Uterus (tissue), 2 donors: Measurements from ENCODE around the gene ZNF608.

Source experiments
- POLR2A ChIP-seq, 2 donors: fragments of 450-650 bp; IDR thresholded peaks; one replicate each; pipeline ENCODE4 v1.6.1; 2016; ENCODE audit warnings: antibody characterized with exemption in 2 of 2, mild to moderate bottlenecking in 1 of 2, moderate library complexity in 1 of 2
- TF ChIP-seq, protein P1 (sequence below), 4 experiments: fragments of 200-600 bp in 2 of 4; fragments of 450-650 bp in 2 of 4; sonication (generic) in 2 of 4; IDR thresholded peaks; one replicate each; pipeline ENCODE4 v1.5.1; 2016 to 2019; ENCODE audit warnings: antibody characterized with exemption in 4 of 4, mild to moderate bottlenecking in 2 of 4, moderate library complexity in 1 of 4

DNA sequence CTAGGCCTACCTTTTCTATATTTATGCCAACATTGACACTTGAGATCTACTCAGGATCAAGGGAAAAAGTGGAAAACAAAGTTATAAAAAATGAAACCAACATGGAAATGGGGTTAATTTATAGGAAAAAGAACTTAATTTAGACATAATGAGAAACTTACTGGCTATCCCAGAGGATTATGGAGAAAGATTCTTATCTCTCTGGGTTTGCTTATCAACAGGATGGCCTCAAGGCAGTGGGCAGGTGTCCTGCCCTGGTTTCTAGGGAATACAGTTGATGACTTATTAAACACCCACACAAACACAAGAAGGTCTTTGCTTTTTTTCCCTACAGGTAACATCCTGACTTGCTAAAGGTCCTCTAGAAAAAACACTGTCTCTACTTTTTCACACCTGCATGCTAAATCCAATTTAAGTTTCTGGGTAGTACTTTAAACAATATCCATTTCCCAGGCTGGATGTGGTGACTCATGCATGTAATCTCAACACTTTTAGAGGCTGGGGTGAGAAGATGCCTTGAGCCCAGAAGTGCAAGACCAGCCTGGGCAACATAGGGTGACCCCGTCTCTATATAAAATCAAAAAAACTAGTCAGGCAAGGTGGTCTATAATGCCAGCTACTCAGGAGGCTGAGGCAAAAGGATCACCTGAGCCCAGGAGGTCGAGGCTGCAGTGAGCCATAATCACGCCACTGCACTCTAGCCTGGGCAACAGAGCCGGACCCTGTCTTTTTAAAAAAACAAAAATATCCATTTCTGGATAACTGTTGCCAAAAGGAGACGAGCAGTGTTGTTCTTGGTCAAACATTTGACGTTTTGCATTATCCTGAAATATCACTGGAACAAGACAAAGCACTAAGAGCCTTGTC is 6.6 kb upstream of the ZNF608 start:
- TF ChIP-seq, protein P1, sequence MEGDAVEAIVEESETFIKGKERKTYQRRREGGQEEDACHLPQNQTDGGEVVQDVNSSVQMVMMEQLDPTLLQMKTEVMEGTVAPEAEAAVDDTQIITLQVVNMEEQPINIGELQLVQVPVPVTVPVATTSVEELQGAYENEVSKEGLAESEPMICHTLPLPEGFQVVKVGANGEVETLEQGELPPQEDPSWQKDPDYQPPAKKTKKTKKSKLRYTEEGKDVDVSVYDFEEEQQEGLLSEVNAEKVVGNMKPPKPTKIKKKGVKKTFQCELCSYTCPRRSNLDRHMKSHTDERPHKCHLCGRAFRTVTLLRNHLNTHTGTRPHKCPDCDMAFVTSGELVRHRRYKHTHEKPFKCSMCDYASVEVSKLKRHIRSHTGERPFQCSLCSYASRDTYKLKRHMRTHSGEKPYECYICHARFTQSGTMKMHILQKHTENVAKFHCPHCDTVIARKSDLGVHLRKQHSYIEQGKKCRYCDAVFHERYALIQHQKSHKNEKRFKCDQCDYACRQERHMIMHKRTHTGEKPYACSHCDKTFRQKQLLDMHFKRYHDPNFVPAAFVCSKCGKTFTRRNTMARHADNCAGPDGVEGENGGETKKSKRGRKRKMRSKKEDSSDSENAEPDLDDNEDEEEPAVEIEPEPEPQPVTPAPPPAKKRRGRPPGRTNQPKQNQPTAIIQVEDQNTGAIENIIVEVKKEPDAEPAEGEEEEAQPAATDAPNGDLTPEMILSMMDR (IDR thresholded peaks at IDR 0.05), result no peak
- TF ChIP-seq POLR2A (IDR thresholded peaks at IDR 0.05), result no peak
